Activated T-helper 1 cell treated with Interleukin-2 at 50 U/mL for 16 hours (primary cell): ENCODE measurements around the gene PTPRD.

Source experiments
- DNase-seq: peaks from one replicate; pipeline ENCODE4 v3.0.0-alpha.2; 2020; ENCODE audit warnings: low read depth

PTPRD gene

GRCh38 chr9:8895861-8896224, 1717.0 kb downstream of the PTPRD start:
- DNase-seq = no peak

DNA sequence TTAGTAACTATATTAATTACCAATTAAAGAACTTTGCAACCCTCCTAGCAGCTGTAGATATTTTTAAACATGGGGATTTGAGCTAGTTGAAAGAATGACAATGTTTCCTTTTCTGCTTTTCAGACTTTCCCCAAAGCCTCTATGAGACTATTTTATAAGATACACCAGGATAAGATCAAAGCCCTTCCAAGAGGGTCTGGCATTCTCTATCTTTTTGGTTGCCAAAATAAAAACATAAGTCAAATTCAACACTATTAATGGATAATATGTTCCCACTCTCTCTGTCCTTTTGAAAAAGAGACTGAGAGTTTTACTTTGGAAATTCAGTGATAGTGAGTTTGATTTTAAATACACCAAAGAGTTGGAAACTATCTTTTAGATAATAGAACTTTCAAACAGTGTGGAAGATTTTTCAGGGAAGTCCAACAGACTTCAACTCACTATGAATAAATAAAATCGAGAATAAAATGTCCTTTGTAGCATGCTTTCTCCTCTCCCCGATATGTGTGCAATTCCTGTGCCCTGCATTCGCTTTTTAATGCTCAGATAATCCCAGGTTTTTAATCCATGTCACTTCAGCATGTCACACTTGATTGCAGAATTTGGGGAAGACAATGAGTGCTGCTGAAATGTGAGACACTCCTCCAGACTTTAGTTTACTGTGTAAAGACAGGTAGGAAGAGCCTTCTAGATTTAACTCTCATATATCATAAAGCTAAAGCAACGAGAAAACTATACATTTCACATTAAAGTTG, 1717.5 kb downstream of the PTPRD start:
- no peak for DNase-seq

DNA sequence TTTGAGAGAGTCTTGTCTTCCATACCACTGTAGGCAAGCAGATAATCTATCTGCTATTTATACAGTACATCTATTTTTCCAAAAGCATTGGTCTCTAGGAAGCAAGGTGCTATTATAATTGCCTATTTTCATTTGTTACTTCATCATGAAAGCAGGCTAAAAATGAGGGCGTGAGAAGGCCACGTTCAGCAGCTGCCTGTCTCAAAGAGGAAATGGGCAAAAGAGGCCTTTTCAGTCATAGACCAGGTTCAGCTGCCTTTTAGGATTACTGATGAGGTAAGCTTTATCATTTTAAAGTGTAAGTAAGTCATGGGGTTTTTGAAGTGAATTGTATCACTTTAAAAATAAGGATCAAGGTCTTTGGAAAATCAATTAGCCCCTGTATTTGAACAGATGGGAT, 1722.1 kb downstream of the PTPRD start:
- DNase-seq = no peak

GRCh38 chr9:8889100-8889499, 1723.7 kb downstream of the PTPRD start:
- no peak for DNase-seq

GRCh38 chr9:8888591-8888990, 1724.2 kb downstream of the PTPRD start:
- no peak for DNase-seq

DNA sequence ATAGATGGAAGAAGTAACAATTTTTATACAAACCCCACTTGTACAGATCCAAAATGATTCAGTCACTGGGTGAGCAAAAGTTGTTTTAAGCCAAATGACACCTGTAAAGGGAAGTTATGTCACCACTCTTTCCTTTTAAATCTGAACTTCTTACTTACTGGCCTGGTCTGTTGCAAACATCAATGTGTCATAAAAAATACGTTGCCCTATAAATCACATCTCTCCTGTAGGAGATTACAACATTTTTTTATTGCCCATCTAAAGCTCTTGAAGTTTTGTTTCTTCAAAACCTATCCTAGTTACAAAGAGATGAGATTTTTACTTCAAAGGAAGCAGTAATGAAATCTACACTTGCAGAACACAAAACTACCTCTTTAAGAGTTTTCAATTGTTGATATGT, 1725.4 kb downstream of the PTPRD start:
- no peak for DNase-seq

DNA sequence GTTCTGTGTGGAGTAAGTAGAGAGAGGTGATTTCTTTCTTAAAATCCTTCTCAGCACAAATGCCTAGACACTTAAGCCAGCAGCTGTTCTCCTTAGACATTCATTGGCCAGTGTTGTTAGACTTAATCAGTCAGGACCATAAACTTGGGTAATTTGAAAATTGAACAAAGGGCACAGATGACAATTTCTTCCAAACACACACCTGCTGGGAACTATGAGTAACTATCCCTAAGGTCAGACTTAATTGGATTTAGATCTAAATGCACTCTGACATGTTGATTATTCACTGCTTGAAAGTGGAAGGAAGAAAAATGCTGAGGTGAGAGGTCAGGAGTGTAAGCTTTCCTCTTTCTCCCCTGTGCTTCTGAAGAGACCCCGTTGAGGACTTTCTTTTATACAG, 1729.5 kb downstream of the PTPRD start:
- DNase-seq = no peak

DNA sequence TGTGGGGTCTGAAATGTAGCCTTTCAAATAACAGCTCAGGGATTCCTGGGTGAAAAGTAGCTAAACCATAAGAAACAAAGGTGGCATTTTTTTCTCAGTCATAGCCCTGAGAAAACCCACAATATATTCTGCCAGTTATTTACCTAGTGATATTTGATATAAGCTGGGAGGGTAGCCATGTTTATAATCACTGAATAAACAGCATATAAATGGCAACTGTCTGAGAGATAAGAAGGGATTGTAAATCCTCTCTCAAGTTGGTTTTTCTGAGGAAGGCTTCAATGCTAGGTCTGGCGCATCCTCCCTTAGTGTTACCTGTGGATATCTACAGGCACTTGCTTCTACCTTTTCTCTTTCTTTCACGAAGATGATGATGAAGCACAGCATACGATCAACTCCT, 1732.7 kb downstream of the PTPRD start:
- no peak for DNase-seq

DNA sequence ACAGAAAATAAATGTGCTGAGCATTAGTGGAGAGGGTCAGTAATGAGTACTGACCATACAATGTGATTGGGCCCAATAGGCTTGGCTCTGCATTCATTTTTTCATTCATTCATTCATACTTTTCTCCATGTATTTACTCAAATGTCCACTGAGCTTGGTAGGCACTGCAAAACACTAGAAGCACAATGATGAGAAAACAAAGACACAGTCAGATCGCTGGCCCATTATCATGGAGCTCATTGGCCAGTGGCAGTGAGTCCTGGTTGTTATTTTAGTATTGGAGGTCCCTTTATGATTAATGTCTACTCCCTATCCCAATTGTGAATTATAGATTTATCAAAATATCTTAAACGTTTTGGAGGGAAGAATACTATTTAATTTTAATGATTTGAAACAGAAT, 1733.5 kb downstream of the PTPRD start:
- DNase-seq = no peak

- no peak for DNase-seq
Measured at GRCh38 chr9:8877753-8878494, 1734.9 kb downstream of the PTPRD start.

- no peak for DNase-seq
Measured at GRCh38 chr9:8876303-8876702, 1736.5 kb downstream of the PTPRD start.

DNA sequence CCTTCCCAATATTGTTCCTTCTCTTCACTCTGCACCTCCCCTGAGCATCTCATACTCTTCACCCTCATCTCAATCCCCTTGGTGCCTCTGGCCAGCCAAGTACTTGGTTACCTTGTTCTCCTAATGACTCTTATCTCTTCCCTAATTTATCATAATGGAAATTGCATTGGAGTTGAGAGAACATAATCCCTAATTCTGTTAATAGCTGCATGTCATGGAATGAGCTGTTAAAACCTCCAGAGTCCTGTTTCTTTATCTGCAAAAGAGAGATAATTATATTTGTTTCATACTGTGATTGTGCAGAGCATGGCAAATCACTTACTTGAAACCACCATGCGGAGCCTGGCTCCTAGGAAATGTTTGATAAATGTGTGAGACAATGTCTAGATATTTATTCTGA, 1738.3 kb downstream of the PTPRD start:
- no peak for DNase-seq

DNA sequence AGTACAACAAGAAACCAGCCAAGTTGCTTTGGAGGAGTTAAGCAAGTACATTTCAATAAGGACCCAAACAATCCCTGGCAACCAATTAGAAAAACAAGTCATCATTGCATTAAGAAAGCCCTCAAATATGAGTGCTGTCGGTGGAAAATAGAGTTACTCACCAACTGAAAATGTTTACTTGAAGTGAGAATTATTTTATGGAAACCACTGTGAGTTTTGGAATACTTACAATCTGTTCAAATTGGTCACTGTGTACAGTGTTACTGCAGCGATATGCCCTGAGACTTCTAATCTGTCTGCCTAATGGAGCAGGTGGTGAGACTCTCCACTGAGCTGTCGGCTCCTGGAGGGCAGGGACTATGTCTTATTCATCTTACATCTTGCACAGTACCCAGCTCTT, 1740.0 kb downstream of the PTPRD start:
- DNase-seq = no peak

DNA sequence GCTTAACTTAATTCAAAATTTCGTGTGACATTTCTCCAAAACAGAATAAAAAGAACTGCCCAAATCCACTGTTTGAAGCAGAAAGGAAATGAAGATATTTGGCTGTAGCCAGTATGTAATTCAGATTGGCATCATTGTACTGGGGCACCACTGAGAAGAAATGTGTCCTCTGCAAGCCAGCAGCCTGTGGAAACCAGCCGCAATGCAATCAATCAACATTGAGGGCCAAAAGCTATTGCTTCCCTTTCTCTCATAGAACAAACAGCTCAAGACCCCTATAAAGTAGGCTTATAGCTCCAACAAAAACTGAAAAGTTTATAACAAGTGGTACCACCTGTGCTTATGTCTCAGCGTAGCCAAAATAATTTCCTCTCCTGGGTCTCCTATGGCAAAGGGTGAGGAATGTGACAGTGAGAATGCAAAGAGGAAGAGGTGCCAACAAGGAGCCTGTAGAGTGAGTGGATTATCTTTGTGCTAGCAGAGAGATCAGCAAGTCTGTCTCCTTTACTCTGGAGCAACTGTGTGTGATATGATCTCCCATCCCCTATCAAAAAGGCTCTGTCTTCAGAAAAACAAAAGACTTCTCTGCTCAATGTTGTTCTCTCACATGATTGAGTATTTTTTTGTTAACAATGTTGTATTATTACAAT, 1740.9 kb downstream of the PTPRD start:
- DNase-seq = no peak

DNA sequence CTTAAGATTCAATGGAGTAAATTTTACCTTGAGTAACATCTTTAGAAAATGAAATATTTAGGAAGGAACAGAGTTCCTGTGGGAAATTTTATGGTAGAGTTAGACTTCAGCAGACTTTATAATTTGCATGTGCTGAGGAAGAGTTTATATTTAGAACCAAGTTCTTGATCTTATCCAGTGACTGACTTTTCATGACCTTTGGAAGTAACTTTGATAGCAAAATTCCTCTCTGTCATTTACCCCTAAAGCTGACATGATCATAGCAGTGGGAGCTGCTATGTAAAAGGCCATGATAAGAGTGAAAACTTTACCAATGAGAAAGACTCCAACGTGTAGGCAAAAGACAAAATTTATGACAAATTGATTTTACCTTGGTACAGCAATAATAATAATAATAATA, 1741.4 kb downstream of the PTPRD start:
- DNase-seq = no peak

DNA sequence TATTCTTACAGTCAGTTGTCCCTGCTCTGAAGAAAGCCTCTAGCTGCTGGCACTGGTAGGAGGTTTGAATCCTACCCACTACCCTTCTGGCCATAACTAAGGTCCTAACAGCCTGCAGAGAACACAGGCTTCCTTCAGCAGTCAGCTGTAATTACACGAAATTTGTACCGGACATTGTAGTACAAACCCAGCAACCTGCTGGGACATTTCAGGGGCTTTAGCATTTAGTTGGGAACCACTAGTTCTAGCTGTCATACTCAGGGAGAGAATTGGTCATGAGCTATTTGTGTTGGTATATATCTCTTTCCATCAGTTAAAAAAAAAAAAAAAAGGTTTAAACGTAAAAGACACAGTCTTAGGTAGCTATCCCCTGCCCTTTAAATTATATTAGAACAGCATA, 1743.0 kb downstream of the PTPRD start:
- no peak for DNase-seq

- DNase-seq = no peak
Measured at GRCh38 chr9:8868632-8869031, 1744.2 kb downstream of the PTPRD start.

- no peak for DNase-seq
Measured at GRCh38 chr9:8867148-8867547, 1745.7 kb downstream of the PTPRD start.

DNA sequence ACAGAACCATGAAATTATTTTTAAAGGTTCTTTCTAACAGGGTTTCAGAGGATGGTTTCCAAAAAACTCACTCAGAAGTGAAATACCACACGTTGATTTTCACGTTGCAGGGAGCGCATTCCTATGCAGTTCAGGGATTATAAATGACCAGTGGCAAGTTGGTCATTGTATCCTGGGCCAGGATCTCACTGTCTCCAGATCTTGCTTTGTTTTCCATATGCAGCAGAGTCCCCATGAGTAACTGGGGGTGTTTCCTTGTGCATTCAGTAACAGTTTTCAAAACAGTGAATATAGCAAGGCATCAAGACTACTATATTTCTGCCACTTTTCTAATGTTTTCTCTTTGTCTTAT, 1748.3 kb downstream of the PTPRD start:
- no peak for DNase-seq

DNA sequence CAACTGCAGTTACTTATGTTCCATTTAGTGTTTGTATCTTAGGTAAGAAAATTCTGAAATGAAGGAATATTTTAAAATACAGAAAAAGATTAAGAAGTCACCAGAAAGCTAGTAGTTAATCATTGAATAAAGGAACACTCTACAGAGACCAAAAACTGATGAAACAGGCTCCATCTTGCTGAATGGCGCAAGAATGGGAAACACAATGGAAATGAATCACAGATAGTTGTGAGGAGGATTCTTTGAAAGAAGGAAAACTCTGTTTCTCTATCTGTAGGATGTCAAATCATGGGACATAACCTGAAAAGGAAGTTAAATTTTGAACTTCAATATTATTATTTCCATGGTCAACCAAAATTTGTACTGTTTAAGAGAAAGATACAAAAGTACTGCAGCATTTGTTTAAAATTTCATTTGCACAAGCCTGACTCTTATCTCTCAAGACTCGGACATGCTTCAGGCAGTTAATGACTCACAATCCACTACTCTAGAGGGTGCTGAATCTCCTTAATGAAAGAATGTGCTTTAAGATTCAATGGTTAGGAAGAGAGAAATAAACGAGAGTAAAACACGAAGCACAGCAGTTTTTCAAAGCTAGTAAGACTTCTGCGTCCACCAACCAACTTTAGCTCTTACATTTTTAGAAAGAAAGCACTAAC, 1748.8 kb downstream of the PTPRD start:
- no peak for DNase-seq

GRCh38 chr9:8863069-8863468, 1749.7 kb downstream of the PTPRD start:
- DNase-seq = no peak

- no peak for DNase-seq
Measured at GRCh38 chr9:8860925-8861324, 1751.9 kb downstream of the PTPRD start.

GRCh38 chr9:8860086-8860485, 1752.7 kb downstream of the PTPRD start:
- no peak for DNase-seq
